Raji (cell line): ENCODE measurements around the gene TP53BP2.

Source experiments
- POLR2A ChIP-seq: IDR thresholded peaks from 2 replicates; pipeline ENCODE4 v1.6.1; 2011; ENCODE audit warnings: low read depth, low read length, control low read depth; ENCODE audit not compliant: insufficient read depth

The TP53BP2 gene

GRCh38 chr1:223859058-223859457, 13.3 kb upstream of the TP53BP2 start:
- TF ChIP-seq POLR2A, result no peak

- TF ChIP-seq POLR2A, result no peak
Observed at GRCh38 chr1:223856386-223856785, 10.6 kb upstream of the TP53BP2 start.

GRCh38 chr1:223853748-223854147, 8.0 kb upstream of the TP53BP2 start:
- TF ChIP-seq POLR2A, result no peak

- TF ChIP-seq POLR2A, result no peak
Observed at GRCh38 chr1:223853275-223853674, 7.5 kb upstream of the TP53BP2 start.

- TF ChIP-seq POLR2A, result no peak
Observed at GRCh38 chr1:223852337-223852736, 6.6 kb upstream of the TP53BP2 start.

GRCh38 chr1:223849352-223850254, 3.9 kb upstream of the TP53BP2 start:
- no peak for TF ChIP-seq POLR2A

GRCh38 chr1:223848536-223848935, 2.8 kb upstream of the TP53BP2 start:
- TF ChIP-seq POLR2A, result no peak

- TF ChIP-seq POLR2A, result no peak
Observed at GRCh38 chr1:223847781-223848345, 2.1 kb upstream of the TP53BP2 start.

GRCh38 chr1:223845037-223845809, 524 bp downstream of the TP53BP2 start:
- TF ChIP-seq POLR2A, result no peak

- no peak for TF ChIP-seq POLR2A
Observed at GRCh38 chr1:223844787-223845036, 1.0 kb downstream of the TP53BP2 start.

GRCh38 chr1:223843934-223844786, 1.6 kb downstream of the TP53BP2 start:
- no peak for TF ChIP-seq POLR2A

- TF ChIP-seq POLR2A, result no peak
Observed at GRCh38 chr1:223842784-223843183, 3.0 kb downstream of the TP53BP2 start.

GRCh38 chr1:223840254-223840653, 5.5 kb downstream of the TP53BP2 start:
- no peak for TF ChIP-seq POLR2A

- no peak for TF ChIP-seq POLR2A
Observed at GRCh38 chr1:223838125-223838854, 7.5 kb downstream of the TP53BP2 start.

- no peak for TF ChIP-seq POLR2A
Observed at GRCh38 chr1:223837687-223838086, 8.1 kb downstream of the TP53BP2 start.

GRCh38 chr1:223837206-223837605, 8.5 kb downstream of the TP53BP2 start:
- TF ChIP-seq POLR2A, result no peak
